NCI-H226 (cell line): ENCODE measurements around the gene MMAB.

Experiments used
- DNase-seq: peaks from one replicate; pipeline ENCODE4 v3.0.0-alpha.2; 2015

MMAB gene

GRCh38 chr12:109601557-109601956 is 28.3 kb upstream of the MMAB start:
- no peak for DNase-seq

DNA sequence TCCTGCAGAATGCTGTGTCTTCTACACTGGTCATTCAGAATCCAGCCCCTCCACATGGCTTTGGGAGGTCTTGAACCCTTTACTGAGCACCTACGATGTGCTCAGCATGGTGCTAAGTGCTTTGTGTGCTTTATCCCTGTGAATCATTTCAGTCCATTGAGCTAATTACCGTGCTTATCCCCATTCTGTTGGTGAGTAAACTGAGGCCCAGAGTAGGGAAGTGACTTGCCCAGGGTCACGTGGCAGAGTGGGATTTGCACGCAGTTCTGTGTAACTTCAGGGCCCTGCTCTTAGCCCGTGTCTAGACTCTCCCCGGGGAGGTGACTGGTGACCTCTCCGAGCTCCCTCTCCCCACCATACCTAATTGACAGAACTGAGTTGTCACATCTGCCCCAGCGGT is 27.7 kb upstream of the MMAB start:
- no peak for DNase-seq

DNA sequence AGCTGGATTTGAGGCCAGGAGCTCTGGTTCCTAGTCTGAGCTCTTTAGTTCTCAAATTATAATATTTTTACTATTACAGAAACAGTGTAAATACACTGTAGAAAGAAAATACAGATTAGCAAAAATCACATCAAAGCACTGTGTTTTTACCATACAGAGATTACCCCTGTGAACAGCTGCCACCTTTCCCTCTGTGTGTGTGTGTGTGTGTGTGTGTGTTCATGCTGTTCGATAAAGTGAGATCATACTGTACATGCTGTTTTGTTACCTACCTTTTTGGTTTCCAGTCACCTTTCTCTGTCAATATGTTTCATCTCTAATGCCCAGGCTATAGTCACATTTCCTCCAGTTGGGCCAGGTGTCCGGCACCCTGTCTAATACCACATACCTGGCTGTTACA is 27.2 kb upstream of the MMAB start:
- no peak for DNase-seq

- DNase-seq, result no peak
These were observed 25.8 kb upstream of the MMAB start for GRCh38 chr12:109599087-109599486.

GRCh38 chr12:109598428-109598854 is 25.1 kb upstream of the MMAB start:
- DNase-seq, result no peak

- DNase-seq, result peak; percentile 65
These were observed 24.6 kb upstream of the MMAB start for GRCh38 chr12:109597795-109598427.

- DNase-seq, result no peak
These were observed 24.1 kb upstream of the MMAB start for GRCh38 chr12:109597414-109597794.

- DNase-seq, result no peak
These were observed 23.3 kb upstream of the MMAB start for GRCh38 chr12:109596418-109597244.

- no peak for DNase-seq
These were observed 22.1 kb upstream of the MMAB start for GRCh38 chr12:109595321-109595902.

DNA sequence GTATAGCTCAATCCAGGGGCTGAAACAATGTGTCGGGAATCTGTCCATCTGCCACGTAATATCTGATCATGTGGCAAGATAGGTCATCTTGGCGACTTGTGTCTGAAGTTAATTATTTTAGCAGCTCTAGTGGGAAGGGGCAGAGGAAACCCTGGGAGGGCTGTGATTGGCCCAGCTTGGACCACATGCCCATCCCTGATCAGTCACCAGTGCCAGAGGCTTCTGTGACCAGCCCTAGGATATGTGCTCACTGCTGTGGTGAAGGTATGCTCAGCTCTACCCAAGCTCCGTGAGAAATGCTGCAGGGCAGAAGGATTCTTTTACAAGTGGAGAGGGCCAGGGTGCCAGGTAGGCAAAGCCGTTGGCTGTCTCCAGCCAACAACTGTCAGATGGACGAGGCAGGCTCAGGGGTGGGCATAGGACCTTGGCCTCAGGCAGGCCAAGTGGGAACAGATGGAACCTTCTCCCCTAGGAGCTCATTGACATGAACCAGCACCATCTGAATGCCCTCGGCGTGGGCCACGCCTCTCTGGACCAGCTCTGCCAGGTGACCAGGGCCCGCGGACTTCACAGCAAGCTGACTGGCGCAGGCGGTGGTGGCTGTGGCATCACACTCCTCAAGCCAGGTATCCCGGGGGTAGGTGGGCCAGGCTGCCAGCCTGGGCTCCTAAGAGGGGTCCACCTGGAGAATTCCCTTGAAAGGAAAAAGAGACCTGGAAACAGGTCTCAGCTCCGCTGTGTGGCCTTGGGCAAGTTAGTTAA is 21.4 kb upstream of the MMAB start:
- no peak for DNase-seq

DNA sequence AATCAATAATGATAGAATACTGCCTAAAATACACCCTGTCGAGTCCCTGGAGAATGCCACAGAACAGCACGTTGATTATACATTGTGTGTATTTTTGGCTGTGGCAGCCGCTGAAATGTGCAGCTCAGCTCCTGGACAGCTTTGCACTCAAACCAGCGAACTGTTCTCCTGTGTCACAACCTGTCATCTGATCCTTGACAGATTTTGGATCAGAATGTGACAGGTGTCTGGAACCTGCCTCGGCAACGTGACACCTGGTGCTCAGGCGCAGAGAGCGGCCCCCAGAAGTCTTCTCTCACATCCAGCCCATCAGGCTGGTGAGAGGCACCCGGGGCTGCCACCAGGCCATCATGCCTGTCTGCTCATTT is 19.6 kb upstream of the MMAB start:
- no peak for DNase-seq

DNA sequence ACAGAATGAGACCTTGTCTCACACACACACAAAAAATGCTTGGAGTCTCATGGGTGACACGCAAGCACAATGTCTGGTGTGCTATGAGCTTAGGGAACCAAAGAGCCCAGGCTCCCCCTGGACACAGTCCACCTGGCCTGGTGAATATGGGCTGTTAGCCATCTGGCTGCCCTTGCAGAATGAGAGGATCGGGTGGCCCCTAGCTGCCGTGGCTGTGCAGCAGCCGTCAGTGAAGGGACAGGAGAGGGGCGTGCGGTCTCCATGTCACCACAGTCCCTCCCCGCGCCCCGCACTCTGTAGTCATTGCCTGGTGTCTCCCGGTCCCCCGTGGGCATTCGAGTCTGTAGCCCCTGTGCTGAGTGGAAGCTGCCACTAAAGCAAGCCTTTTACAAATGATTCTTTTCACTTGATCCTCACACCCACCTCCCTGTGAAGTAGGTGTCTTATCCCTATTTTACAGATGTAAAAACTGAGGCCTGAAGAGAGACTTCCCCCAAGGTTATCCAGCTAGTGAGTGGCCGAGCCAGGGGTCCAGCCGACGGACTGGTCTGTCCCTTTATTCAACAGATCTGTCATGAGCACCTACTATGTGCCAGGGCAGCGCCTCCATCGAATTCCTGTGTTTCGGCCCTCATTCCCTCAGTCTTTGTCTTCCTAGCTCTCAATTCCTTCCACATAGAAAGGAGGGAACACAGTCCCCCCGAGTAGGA is 19.0 kb upstream of the MMAB start:
- no peak for DNase-seq

- no peak for DNase-seq
These were observed 17.7 kb upstream of the MMAB start for GRCh38 chr12:109591041-109591440.

GRCh38 chr12:109590566-109590965 is 17.3 kb upstream of the MMAB start:
- no peak for DNase-seq

GRCh38 chr12:109589691-109590245 is 16.5 kb upstream of the MMAB start:
- DNase-seq, result no peak

- DNase-seq, result no peak
These were observed 15.9 kb upstream of the MMAB start for GRCh38 chr12:109589240-109589590.

DNA sequence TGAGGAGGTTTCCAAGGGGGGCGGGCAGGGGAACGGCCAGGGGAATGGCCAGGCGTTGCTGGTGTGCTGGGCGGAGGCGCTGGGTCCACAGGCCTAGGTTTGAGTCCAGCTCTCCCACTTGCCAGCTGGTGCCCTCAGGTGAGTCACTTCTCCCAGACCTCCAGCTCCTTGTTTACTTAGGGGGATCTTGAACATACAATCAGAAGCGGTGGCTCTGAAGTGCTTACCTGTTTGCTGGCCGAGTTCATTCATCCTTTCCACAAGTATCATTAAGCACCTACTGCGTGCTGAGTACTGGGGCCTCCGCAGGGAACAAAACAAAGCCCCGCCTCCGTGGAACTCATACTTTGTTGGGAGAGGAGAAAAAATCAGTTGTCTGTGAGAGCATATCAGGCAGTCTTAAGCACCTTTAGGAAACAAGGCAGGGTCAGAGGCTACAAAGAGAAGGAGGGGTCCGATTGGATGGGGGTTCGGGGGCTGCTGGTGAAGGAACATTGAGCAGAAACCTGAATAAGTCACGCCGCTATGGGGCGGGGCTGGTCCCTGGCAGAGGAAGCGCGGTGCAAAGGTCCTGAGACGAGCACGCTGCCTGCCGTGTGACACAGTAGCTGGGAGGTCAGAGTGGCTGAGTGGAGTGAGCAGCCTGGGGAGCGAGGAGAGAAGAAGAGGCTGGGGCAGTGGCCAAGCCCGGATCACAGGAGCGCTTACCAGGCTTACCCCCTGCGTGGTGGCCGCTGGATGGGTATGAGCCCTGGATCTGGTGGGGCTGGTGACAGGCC is 15.3 kb upstream of the MMAB start:
- no peak for DNase-seq

- no peak for DNase-seq
These were observed 14.6 kb upstream of the MMAB start for GRCh38 chr12:109587921-109588320.

- no peak for DNase-seq
These were observed 13.3 kb upstream of the MMAB start for GRCh38 chr12:109586385-109587296.

DNA sequence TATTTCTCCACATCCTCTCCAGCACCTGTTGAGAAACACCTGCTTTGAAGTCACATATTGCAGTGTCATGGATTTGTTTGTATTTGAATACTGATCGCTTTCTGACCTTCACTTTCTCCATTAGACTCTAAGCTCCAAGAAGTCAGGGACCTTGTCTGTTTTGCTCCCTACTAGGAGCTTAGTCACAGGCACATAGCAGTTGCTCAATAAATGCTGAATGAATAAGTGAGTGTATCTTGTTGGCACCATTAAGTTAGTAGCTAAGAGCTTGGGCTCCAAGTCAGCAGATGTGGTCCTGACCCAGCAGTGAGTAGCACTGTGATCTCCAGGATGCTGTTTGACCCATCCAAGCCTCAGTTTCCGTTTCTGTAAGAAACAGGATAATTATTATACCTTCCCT is 10.4 kb upstream of the MMAB start:
- no peak for DNase-seq

GRCh38 chr12:109582636-109583035 is 9.3 kb upstream of the MMAB start:
- no peak for DNase-seq
